Heart left ventricle (tissue), 16 donors: ENCODE data around the gene HDAC5. TPM values are rescaled to one million over a fixed set of nuclear protein-coding genes. Genes with fewer than 3 reads are reported as not detected.
"Not testable (repeated sequence)": the region's sequence is repeated elsewhere in the genome, so short reads cannot be mapped to it uniquely, and the experiment has no call there.

Source experiments
- ATAC-seq, 4 donors: fragments of 200-7000 bp; cut with Tn5 transposase; one replicate each; pipeline ENCODE4 v1.9.1; 2020 to 2022; ENCODE audit warnings: moderate library complexity in 4 of 4, mild to moderate bottlenecking in 3 of 4, moderate number of reproducible peaks in 1 of 4
- DNase-seq, 5 donors: peaks; one replicate each; pipeline ENCODE4 v3.0.0-alpha.2; 2020
- H3K27ac ChIP-seq, 12 donors: fragments of 200-600 bp; sonication (generic) in 4 of 12; one replicate each; pipeline versions ENCODE4 v1.5.0 to v1.8.0; 2016 to 2022; ENCODE audit warnings: mild to moderate bottlenecking in 2 of 12
- H3K27me3 ChIP-seq, 9 donors: fragments of 200-600 bp; sonication (generic) in 2 of 9; one replicate each; pipeline versions ENCODE4 v1.5.1 to v1.8.0; 2016 to 2022; ENCODE audit warnings: mild to moderate bottlenecking in 3 of 9
- H3K36me3 ChIP-seq, 9 donors: fragments of 200-600 bp; sonication (generic) in 2 of 9; one replicate each; pipeline versions ENCODE4 v1.5.0 to v1.8.0; 2018 to 2022; ENCODE audit warnings: mild to moderate bottlenecking in 2 of 9
- H3K4me1 ChIP-seq, 12 donors: fragments of 200-600 bp; sonication (generic) in 4 of 12; one replicate each; pipeline versions ENCODE4 v1.5.0 to v1.8.0; 2016 to 2022; ENCODE audit warnings: mild to moderate bottlenecking in 3 of 12
- H3K4me3 ChIP-seq, 12 donors: fragments of 200-600 bp; sonication (generic) in 4 of 12; one replicate each; pipeline versions ENCODE4 v1.5.0 to v1.8.0; 2017 to 2022; ENCODE audit warnings: mild to moderate bottlenecking in 9 of 12, moderate library complexity in 4 of 12
- H3K9me3 ChIP-seq, 12 donors: fragments of 200-600 bp; sonication (generic) in 4 of 12; one replicate each; pipeline versions ENCODE4 v1.5.0 to v1.8.0; 2016 to 2022; ENCODE audit warnings: mild to moderate bottlenecking in 1 of 12
- POLR2A ChIP-seq, 2 donors: fragments of 450-650 bp; IDR thresholded peaks; one replicate each; pipeline ENCODE4 v1.6.1; 2017; ENCODE audit warnings: antibody characterized with exemption in 2 of 2, mild to moderate bottlenecking in 2 of 2, moderate library complexity in 2 of 2
- WGBS, 4 donors: extraction: QIAGEN DNeasy Blood & Tissue Kit in 2 of 4; methylation state at CpG; one replicate each; pipeline versions ENCODE4 v1.1.5 to v1.1.7; 2013 to 2018; 5-methylcytosine and 5-hydroxymethylcytosine counted together
- intact Hi-C, 10 donors: fragments of 100-400 bp; cut with DNase I; formaldehyde crosslinking; loops; one replicate each; pipeline versions ENCODE4 v1.11.1 to v1.14.2; 2022
- polyA plus RNA-seq, 2 donors: library from polyadenylated mRNA; stranded (reverse); fragments of 200-250 nt; gene quantifications; one replicate each; pipeline ENCODE4 v1.2.3, GENCODE V29; 2013
- total RNA-seq, 9 donors: library from RNA; depleted of rRNA in 2 of 9; stranded (reverse); fragments of >200 nt in 2 of 9; fragmentation: NEBNext Ultra II Directional in 3 of 9; extraction: Animal tissue kit (Norgen Biotek cat#: 25700) in 3 of 9; gene quantifications; one replicate each; pipeline versions ENCODE4 v1.1.0 to v1.2.4, GENCODE V29; 2016 to 2023
- TF ChIP-seq, protein P1 (sequence below), 12 donors: fragments of 200-600 bp; sonication (generic) in 4 of 12; IDR thresholded peaks; one replicate each; pipeline versions ENCODE4 v1.5.0 to v1.8.0; 2018 to 2022; ENCODE audit warnings: antibody characterized with exemption in 12 of 12, mild to moderate bottlenecking in 5 of 12
- donor health status: ischemic (EF 13 %, LVEDD 7.1; RV severe dilation, severe dysfunction).
- donor health status: healthy with polysubstance abuse.
- donor health status: DM: no; HTN: yes; CAD: no.
- donor health status: DM: no; HTN: no; CAD: no.
- donor health status: ischemic (EF 25% LVEDD 6.9; RV normal size, moderate dysfunction).
- donor health status: ischemic (EF 25% LVEDD 5.7; RV mildly dilated, moderate dysfunction).
- donor health status: healthy.
- donor health status: DM: yes; HTN: yes; CAD: no.
- donor health status: ischemic (EF 35%, LVEDD 5.7; RV mildly dilated, moderate dysfunction).
- donor health status: nonischemic (EF 11% LVEDD 7.7; RV severe dilation, severe dysfunction).
- donor health status: DM: yes; HTN: yes; CAD: no.
- donor health status: PGD.
- donor health status: ischemic (EF 29% LVEDD 5.4; RV normal size, mild dysfunction).
- donor health status: nonischemic (EF 23%, LVEDD 6.1; RV moderate dilation, normal function).

The HDAC5 gene
- total and polyA plus RNA-seq, 11 donors, result 54.6 to 283 (median 70.1) TPM

DNA sequence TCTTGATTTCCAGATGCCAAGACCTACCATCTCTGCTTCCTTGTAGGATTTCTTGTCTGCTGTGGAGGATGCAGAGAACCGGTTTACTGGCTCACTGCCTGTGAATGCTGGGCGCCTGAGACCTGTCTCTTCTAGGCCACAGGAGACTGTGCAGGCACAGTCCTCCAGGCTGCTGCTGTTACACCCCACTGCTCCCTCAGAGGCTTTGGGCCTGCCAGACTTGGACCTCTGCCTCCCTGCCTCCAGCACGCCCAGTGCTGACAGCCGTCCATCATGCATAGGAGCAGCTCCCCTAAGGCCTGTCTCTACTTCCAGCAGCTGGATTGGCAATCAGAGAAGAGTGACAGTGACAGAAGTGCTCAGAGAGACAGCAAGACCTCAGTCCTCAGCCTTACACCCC, 24.4 kb upstream of the HDAC5 start:
- peaks cover 0 to 36% (median 14%) of the 10 kb centered on the region in 12 donors for H3K4me1 ChIP-seq

DNA sequence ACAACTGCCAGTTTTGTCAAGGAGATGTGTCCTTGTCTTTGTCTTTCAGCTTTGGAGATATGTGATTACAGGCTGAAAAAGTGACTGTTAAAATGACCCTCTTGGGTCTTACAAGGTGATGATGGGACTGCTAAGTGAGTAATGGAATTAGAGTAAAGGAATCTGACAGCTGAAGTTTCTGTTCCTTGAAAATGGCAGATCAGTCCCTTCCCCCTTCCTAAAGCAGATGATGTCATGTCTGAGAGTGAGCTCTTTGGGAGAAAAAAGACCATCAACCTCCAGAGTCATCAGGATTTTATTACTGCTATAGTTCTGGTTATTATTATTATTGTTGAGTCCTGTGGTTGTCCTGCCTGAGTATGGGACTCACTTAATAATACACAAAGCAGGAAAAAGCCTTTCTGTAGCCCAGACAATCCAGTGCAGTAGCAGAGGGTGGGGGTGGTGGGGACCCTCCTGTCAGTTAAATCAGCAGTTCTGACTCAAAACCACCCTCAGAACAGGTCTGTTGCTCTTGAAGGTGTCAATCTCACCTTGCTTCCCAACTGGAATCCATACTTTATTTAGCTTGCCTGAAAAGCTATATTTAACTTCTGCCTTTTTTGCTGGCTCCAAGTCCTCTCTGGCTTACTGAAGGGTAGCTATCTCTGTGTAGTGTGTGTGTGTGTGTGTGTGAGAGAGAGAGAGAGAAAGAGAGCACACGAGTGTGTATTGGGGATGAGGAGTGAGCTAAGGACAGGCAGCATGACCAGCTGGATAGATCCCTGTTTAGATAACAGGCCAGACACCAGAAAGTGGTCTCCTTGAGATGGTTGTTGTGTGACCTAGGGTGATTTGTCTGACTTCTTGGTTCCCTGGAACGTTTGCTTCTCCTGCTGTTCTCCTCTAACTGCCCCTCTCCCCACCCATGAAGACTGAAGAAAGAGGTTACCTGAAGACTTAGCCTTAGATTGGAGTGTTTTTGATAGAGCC, 23.2 kb upstream of the HDAC5 start:
- TF ChIP-seq, protein P1, sequence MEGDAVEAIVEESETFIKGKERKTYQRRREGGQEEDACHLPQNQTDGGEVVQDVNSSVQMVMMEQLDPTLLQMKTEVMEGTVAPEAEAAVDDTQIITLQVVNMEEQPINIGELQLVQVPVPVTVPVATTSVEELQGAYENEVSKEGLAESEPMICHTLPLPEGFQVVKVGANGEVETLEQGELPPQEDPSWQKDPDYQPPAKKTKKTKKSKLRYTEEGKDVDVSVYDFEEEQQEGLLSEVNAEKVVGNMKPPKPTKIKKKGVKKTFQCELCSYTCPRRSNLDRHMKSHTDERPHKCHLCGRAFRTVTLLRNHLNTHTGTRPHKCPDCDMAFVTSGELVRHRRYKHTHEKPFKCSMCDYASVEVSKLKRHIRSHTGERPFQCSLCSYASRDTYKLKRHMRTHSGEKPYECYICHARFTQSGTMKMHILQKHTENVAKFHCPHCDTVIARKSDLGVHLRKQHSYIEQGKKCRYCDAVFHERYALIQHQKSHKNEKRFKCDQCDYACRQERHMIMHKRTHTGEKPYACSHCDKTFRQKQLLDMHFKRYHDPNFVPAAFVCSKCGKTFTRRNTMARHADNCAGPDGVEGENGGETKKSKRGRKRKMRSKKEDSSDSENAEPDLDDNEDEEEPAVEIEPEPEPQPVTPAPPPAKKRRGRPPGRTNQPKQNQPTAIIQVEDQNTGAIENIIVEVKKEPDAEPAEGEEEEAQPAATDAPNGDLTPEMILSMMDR (IDR thresholded peaks at IDR 0.05), result no peak
- no peak for TF ChIP-seq POLR2A (IDR thresholded peaks at IDR 0.05)
- intact Hi-C loops, result no loop called here
- no peak overlapping the region for H3K4me3 ChIP-seq
- no peaks in the 10 kb centered on the region for H3K9me3 ChIP-seq
- peak overlapping the region; percentile 44 to 89 (median 83) for H3K27ac ChIP-seq
- no peaks in the 10 kb centered on the region for H3K36me3 ChIP-seq
- 25 to 30% (median 29%) methylated on average over 2 of the region's 2 CpGs for WGBS, 4 donors
- peak; percentile 71 to 86 (median 78) for ATAC-seq
- H3K27me3 ChIP-seq, result no peaks in the 10 kb centered on the region
- peak in 1 of 5 donors; percentile 39 for DNase-seq
- peaks cover 0 to 38% (median 22%) of the 10 kb centered on the region in 12 donors for H3K4me1 ChIP-seq

More for the DNA sequence above, 24.4 kb upstream of the HDAC5 start:
- H3K36me3 ChIP-seq, result no peaks in the 10 kb centered on the region
- no peaks in the 10 kb centered on the region for H3K9me3 ChIP-seq
- DNase-seq (peak in 3 of 5 donors; percentile 10 to 73 (median 55)), ATAC-seq (peak; percentile 18 to 61 (median 54))
- peak overlapping the region in 11 of 12 donors; percentile 47 to 89 (median 83) for H3K27ac ChIP-seq
- TF ChIP-seq POLR2A (IDR thresholded peaks at IDR 0.05), result no peak
- TF ChIP-seq, protein P1 (IDR thresholded peaks at IDR 0.05), result no peak
- intact Hi-C loops, result loop anchor here in 1 of 10 donors (2.0 kb wide), 1 partner anchor 19 kb away; no protein-coding TSS in a partner anchor
- H3K27me3 ChIP-seq, result no peaks in the 10 kb centered on the region
- 48 to 72% (median 58%) methylated on average over 4 of the region's 4 CpGs for WGBS, 4 donors
- no peak overlapping the region for H3K4me3 ChIP-seq

DNA sequence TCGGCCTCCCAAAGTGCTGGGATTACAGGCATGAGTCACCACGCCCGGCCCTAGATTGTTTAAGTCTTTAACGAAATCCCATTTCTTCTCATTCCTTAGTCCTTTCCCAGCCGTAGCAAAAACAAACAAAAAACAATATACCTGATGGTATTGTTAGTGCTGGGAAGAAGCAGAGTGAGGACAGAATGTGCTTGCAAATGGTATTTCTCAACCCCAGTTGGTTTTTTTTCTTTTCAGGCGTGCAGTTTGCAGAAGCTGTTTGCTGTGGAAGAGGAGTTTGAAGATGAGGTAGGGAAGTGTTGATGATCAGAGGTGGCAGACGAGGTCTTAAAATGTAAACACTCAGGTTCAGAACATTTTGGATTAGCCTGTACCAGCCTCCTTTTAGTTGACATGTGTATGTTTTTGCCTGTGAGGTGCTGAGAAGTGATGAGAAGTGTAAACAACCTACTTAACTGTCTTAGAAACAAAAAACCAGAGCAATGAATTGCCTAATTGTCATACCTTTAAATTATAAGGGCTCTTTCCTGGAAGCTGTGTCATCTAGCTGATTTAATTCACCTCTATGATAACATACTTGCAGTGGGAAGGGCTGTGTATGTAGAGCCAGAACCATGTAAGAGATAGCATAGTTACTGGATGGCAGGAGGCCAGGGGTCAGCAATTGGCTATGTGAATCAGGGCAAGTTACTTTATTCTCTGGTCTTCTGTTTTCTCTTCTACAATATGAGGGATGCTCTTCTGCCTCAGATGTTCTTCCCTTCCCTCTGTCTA, 21.7 kb upstream of the HDAC5 start:
- H3K4me3 ChIP-seq, result no peak overlapping the region
- peaks cover 0 to 40% (median 24%) of the 10 kb centered on the region in 12 donors for H3K4me1 ChIP-seq
- 67 to 76% (median 75%) methylated on average over 7 of the region's 7 CpGs for WGBS, 4 donors
- peak in 3 of 5 donors; percentile 29 to 58 (median 42) for DNase-seq
- H3K27me3 ChIP-seq, result no peaks in the 10 kb centered on the region
- H3K36me3 ChIP-seq, result no peaks in the 10 kb centered on the region
- H3K27ac ChIP-seq, result peak overlapping the region; percentile 9 to 89 (median 83)
- peak in 3 of 4 donors; percentile 16 to 34 (median 20) for ATAC-seq
- no peaks in the 10 kb centered on the region for H3K9me3 ChIP-seq
- TF ChIP-seq, protein P1 (IDR thresholded peaks at IDR 0.05), result no peak
- TF ChIP-seq POLR2A (IDR thresholded peaks at IDR 0.05), result no peak
- intact Hi-C loops, result loop anchor here in 1 of 10 donors (5.0 kb wide), 2 partner anchors 42 to 187 kb away; partner anchors contain the start of gene TMUB2

DNA sequence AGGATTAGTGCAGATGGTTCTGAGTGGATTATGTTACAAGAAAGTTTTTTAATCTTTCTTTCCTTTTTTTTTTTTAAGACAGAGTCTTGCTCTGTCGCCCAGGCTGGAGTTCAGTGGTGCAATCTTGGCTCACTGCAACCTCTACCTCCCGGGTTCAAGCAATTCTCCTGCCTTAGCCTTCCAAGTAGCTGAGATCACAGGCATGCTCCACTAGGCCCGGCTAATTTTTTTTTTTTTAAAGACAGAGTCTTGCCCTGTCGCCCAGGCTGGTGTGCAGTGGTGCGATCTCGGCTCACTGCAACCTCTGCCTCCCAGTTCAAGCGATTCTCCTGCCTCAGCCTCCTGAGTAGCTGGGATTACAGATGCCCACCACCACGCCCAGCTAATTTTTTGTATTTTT, 20.5 kb upstream of the HDAC5 start:
- not testable (repeated sequence) for H3K9me3 ChIP-seq, H3K27me3 ChIP-seq, H3K36me3 ChIP-seq, ATAC-seq, H3K27ac ChIP-seq, H3K4me3 ChIP-seq, DNase-seq
- H3K4me1 ChIP-seq, result peaks cover 0 to 40% (median 22%) of the 10 kb centered on the region in 12 donors
- whole genome bisulfite sequencing, 4 donors, result 86 to 93% (median 90%) methylated on average over 8 of the region's 8 CpGs
- intact Hi-C loops, result loop anchor here in 1 of 10 donors (5.0 kb wide), 2 partner anchors 43 to 188 kb away; partner anchors contain the start of gene TMUB2
